Gastrocnemius medialis (tissue), 4 donors: ENCODE results near the gene CXCL14.

Experiments
- CTCF ChIP-seq, 5 experiments: fragments of 450-650 bp in 3 of 5; fragments of 200-600 bp in 2 of 5; sonication (generic) in 2 of 5; IDR thresholded peaks in 4 of 5; conservative IDR thresholded peaks in 1 of 5; 1 replicate in 4 of 5; 2 replicates in 1 of 5; pipeline ENCODE4 v1.5.1; 2016 to 2019; ENCODE audit warnings: antibody characterized with exemption in 5 of 5, mild to moderate bottlenecking in 3 of 5, moderate library complexity in 3 of 5
- POLR2A ChIP-seq, 2 donors: fragments of 450-650 bp; IDR thresholded peaks; one replicate each; pipeline ENCODE4 v1.6.1; 2017; ENCODE audit warnings: antibody characterized with exemption in 2 of 2, mild to moderate bottlenecking in 2 of 2, moderate library complexity in 2 of 2

GRCh38 chr5:135557076-135557838, 21.5 kb downstream of the CXCL14 start:
- TF ChIP-seq CTCF (IDR thresholded peaks at IDR 0.05 in 4 of 5, conservative IDR thresholded peaks at IDR 0.05 in 1 of 5) (no peak), POLR2A (IDR thresholded peaks at IDR 0.05) (no peak)
